Colonic mucosa (tissue), 4 donors: Measurements from ENCODE around the gene SCML2. TPM values are rescaled to one million over a fixed set of nuclear protein-coding genes. Genes with fewer than 3 reads are reported as not detected.
A peak's percentile ranks its signal among the peaks of the same experiment; 100 is the strongest.

Experiments
- DNase-seq: peaks from one replicate; pipeline ENCODE4 v3.0.0-alpha.2; 2020
- H3K27ac ChIP-seq: fragments of 200-600 bp; one replicate; pipeline ENCODE4 v1.8.0; 2021
- H3K27me3 ChIP-seq: fragments of 200-600 bp; one replicate; pipeline ENCODE4 v1.8.0; 2021
- H3K36me3 ChIP-seq: fragments of 200-600 bp; one replicate; pipeline ENCODE4 v1.8.0; 2021
- H3K4me1 ChIP-seq: fragments of 200-600 bp; one replicate; pipeline ENCODE4 v1.8.0; 2021; ENCODE audit warnings: mild to moderate bottlenecking
- H3K4me3 ChIP-seq: fragments of 200-600 bp; one replicate; pipeline ENCODE4 v1.8.0; 2021
- H3K9ac ChIP-seq, 2 donors: one replicate each; pipeline ENCODE4 v1.7.0; 2013; ENCODE audit warnings: control low read depth in 2 of 2, low read depth in 2 of 2, low read length in 2 of 2
- H3K9me3 ChIP-seq: fragments of 200-600 bp; one replicate; pipeline ENCODE4 v1.8.0; 2021
- CTCF ChIP-seq: fragments of 200-600 bp; IDR thresholded peaks from one replicate; pipeline ENCODE4 v1.8.0; 2022; ENCODE audit warnings: antibody characterized with exemption, mild to moderate bottlenecking
- intact Hi-C: fragments of 100-400 bp; cut with DNase I; formaldehyde crosslinking; loops from one replicate; pipeline ENCODE4 v1.14.1; 2022
- total RNA-seq, 2 donors: library from RNA; stranded (reverse); fragmentation: NEBNext Ultra II Directional in 1 of 2; extraction: Animal tissue kit (Norgen Biotek cat#: 25700) in 1 of 2; gene quantifications; one replicate each; pipeline ENCODE4 v1.2.1, GENCODE V29; 2021
- donor health status: healthy.
- donor health status: DM: no; HTN: no; CAD: no.
- donor health status: DM: no; HTN: no; CAD: no.

SCML2 gene
- 1 to 10 TPM; 1.2 to 2.5 TPM for total RNA-seq

GRCh38 chrX:18354369-18355223, at the start of gene SCML2:
Gene SCML2, minus strand, starts transcription at chrX:18354688. Its CDS starts 20,617 bp downstream, at chrX:18334071.
- H3K27me3 ChIP-seq, result peaks cover 5% of the 10 kb centered on the region
- peak within 1 kb of the TSS in 1 of 2 donors; percentile 66 for H3K9ac ChIP-seq
- H3K36me3 ChIP-seq, result no peaks in the 10 kb centered on the region
- peak within 1 kb of the TSS; percentile 45 for H3K4me3 ChIP-seq
- no peaks in the 10 kb centered on the region for H3K9me3 ChIP-seq
- DNase-seq, result peak; percentile 45
- no peak within 1 kb of the TSS for H3K27ac ChIP-seq
- intact Hi-C loops, result no loop called here
- no peaks in the 10 kb centered on the region for H3K4me1 ChIP-seq
- TF ChIP-seq CTCF, result no peak

- TF ChIP-seq CTCF, result no peak
- intact Hi-C loops, result no loop called here
- Histone ChIP-seq H3K4me3 (no peak overlapping the region), H3K4me1 (no peaks in the 10 kb centered on the region), H3K27ac (no peak overlapping the region), H3K27me3 (no peaks in the 10 kb centered on the region), H3K9me3 (no peaks in the 10 kb centered on the region), H3K9ac (no peak overlapping the region), H3K36me3 (no peaks in the 10 kb centered on the region)
- no peak for DNase-seq
Observed at GRCh38 chrX:18401848-18402213, 47.3 kb upstream of the SCML2 start.

GRCh38 chrX:18394477-18394876, 40.0 kb upstream of the SCML2 start:
- Histone ChIP-seq H3K4me1 (no peaks in the 10 kb centered on the region), H3K27me3 (no peaks in the 10 kb centered on the region), H3K9me3 (no peaks in the 10 kb centered on the region), H3K4me3 (no peak overlapping the region), H3K36me3 (no peaks in the 10 kb centered on the region), H3K27ac (no peak overlapping the region), H3K9ac (no peak overlapping the region)
- intact Hi-C loops, result loop anchor here (5.0 to 10.0 kb wide), 3 partner anchors 530 to 938 kb away; no protein-coding TSS in a partner anchor
- DNase-seq, result no peak
- no peak for TF ChIP-seq CTCF

GRCh38 chrX:18390941-18391538, 36.6 kb upstream of the SCML2 start:
- peak; percentile 79 for TF ChIP-seq CTCF
- no peaks in the 10 kb centered on the region for H3K4me1 ChIP-seq
- H3K36me3 ChIP-seq, result no peaks in the 10 kb centered on the region
- no peak overlapping the region for H3K9ac ChIP-seq
- H3K27me3 ChIP-seq, result no peaks in the 10 kb centered on the region
- intact Hi-C loops, result loop anchor here (5.0 to 10.0 kb wide), 3 partner anchors 534 to 941 kb away; no protein-coding TSS in a partner anchor
- peak; percentile 70 for DNase-seq
- H3K9me3 ChIP-seq, result no peaks in the 10 kb centered on the region
- H3K4me3 ChIP-seq, result no peak overlapping the region
- no peak overlapping the region for H3K27ac ChIP-seq

- DNase-seq, result no peak
- intact Hi-C loops, result loop anchor here (5.0 to 10.0 kb wide), 3 partner anchors 535 to 942 kb away; no protein-coding TSS in a partner anchor
- Histone ChIP-seq H3K9me3 (no peaks in the 10 kb centered on the region), H3K4me3 (no peak overlapping the region), H3K27me3 (no peaks in the 10 kb centered on the region), H3K9ac (no peak overlapping the region), H3K36me3 (no peaks in the 10 kb centered on the region), H3K4me1 (no peaks in the 10 kb centered on the region), H3K27ac (no peak overlapping the region)
- no peak for TF ChIP-seq CTCF
Observed at GRCh38 chrX:18389966-18390365, 35.5 kb upstream of the SCML2 start.
